ENCODE results near the gene RAB11FIP4.

The RAB11FIP4 gene

GRCh38 chr17:31461227-31461810 is 69.8 kb downstream of the RAB11FIP4 start:
- no peak for DNase-seq

GRCh38 chr17:31462261-31462660 is 70.8 kb downstream of the RAB11FIP4 start:
- DNase-seq = no peak

GRCh38 chr17:31466096-31466760 is 74.8 kb downstream of the RAB11FIP4 start:
- no peak for DNase-seq

GRCh38 chr17:31467502-31468256 is 76.2 kb downstream of the RAB11FIP4 start:
- no peak for DNase-seq

GRCh38 chr17:31469959-31470358 is 78.5 kb downstream of the RAB11FIP4 start:
- DNase-seq = no peak

GRCh38 chr17:31470592-31470991 is 79.1 kb downstream of the RAB11FIP4 start:
- DNase-seq = no peak

- DNase-seq = no peak
Observed at GRCh38 chr17:31472137-31472536, 80.7 kb downstream of the RAB11FIP4 start.

GRCh38 chr17:31475378-31476162 is 84.1 kb downstream of the RAB11FIP4 start:
- no peak for DNase-seq

GRCh38 chr17:31476525-31477416 is 85.3 kb downstream of the RAB11FIP4 start:
- DNase-seq = no peak

- DNase-seq = no peak
Observed at GRCh38 chr17:31477417-31478055, 86.1 kb downstream of the RAB11FIP4 start.

GRCh38 chr17:31479062-31479408 is 87.6 kb downstream of the RAB11FIP4 start:
- DNase-seq = no peak

GRCh38 chr17:31479524-31479923 is 88.0 kb downstream of the RAB11FIP4 start:
- no peak for DNase-seq

GRCh38 chr17:31480067-31480466 is 88.6 kb downstream of the RAB11FIP4 start:
- no peak for DNase-seq

- no peak for DNase-seq
Observed at GRCh38 chr17:31480904-31481782, 89.7 kb downstream of the RAB11FIP4 start.

GRCh38 chr17:31481783-31482081 is 90.3 kb downstream of the RAB11FIP4 start:
- DNase-seq = no peak

- no peak for DNase-seq
Observed at GRCh38 chr17:31484821-31485220, 93.3 kb downstream of the RAB11FIP4 start.

- no peak for DNase-seq
Observed at GRCh38 chr17:31486351-31487062, 95.0 kb downstream of the RAB11FIP4 start.

GRCh38 chr17:31487063-31487647 is 95.7 kb downstream of the RAB11FIP4 start:
- no peak for DNase-seq

- DNase-seq = peak; percentile 87 to 91
Observed at GRCh38 chr17:31487648-31488263, 96.3 kb downstream of the RAB11FIP4 start.
